ENCODE results near the gene CPNE7. TPM values are rescaled to one million over a fixed set of nuclear protein-coding genes. Genes with fewer than 3 reads are reported as not detected.

Gene CPNE7
- total RNA-seq, 4 donors from 2014 or later, result 0.44 to 1.1 TPM; not detected in 2

GRCh38 chr16:89605186-89605970 lies 29.8 kb downstream of the CPNE7 start:
- no peaks in the 10 kb centered on the region for H3K27me3 ChIP-seq
- DNase-seq, result no peak
- TF ChIP-seq CTCF (IDR thresholded peaks at IDR 0.05) (no peak), POLR2A (IDR thresholded peaks at IDR 0.05) (no peak)
- H3K27ac ChIP-seq, result no peak overlapping the region
- H3K36me3 ChIP-seq, result no peaks in the 10 kb centered on the region
- peaks cover 0 to 9% of the 10 kb centered on the region in 2 donors for H3K4me1 ChIP-seq
- no peaks in the 10 kb centered on the region for H3K9me3 ChIP-seq
- WGBS, 2 donors, result 93 to 96% methylated on average over 12 to 15 of the region's 34 CpGs
- intact Hi-C loops (cut with DNase I), result no loop called here
- no peak overlapping the region for H3K4me3 ChIP-seq (replicated peaks in 1 of 3)

- no peaks in the 10 kb centered on the region for H3K27me3 ChIP-seq
- TF ChIP-seq POLR2A (IDR thresholded peaks at IDR 0.05) (no peak), CTCF (IDR thresholded peaks at IDR 0.05) (no peak)
- intact Hi-C loops (cut with DNase I), result no loop called here
- no peaks in the 10 kb centered on the region for H3K9me3 ChIP-seq
- peaks cover 0 to 9% of the 10 kb centered on the region in 2 donors for H3K4me1 ChIP-seq
- no peaks in the 10 kb centered on the region for H3K36me3 ChIP-seq
- 81 to 93% methylated on average over 5 to 9 of the region's 9 CpGs for WGBS, 2 donors
- no peak overlapping the region for H3K27ac ChIP-seq
- H3K4me3 ChIP-seq (replicated peaks in 1 of 3), result no peak overlapping the region
- DNase-seq, result no peak
These were observed 30.4 kb downstream of the CPNE7 start for GRCh38 chr16:89606006-89606405.

- no peak for TF ChIP-seq POLR2A (IDR thresholded peaks at IDR 0.05)
- TF ChIP-seq CTCF (IDR thresholded peaks at IDR 0.05), result no peak
These were observed 31.9 kb downstream of the CPNE7 start for GRCh38 chr16:89607453-89607852.

GRCh38 chr16:89607937-89608740 lies 32.6 kb downstream of the CPNE7 start:
- no peaks in the 10 kb centered on the region for H3K4me1 ChIP-seq
- no peak for DNase-seq
- no peaks in the 10 kb centered on the region for H3K9me3 ChIP-seq
- intact Hi-C loops (cut with DNase I), result no loop called here
- TF ChIP-seq POLR2A (IDR thresholded peaks at IDR 0.05), result no peak
- TF ChIP-seq CTCF (IDR thresholded peaks at IDR 0.05), result no peak
- no peaks in the 10 kb centered on the region for H3K27me3 ChIP-seq
- WGBS, 2 donors, result 82 to 83% methylated on average over 32 of the region's 32 CpGs
- no peak overlapping the region for H3K4me3 ChIP-seq (replicated peaks in 1 of 3)
- H3K36me3 ChIP-seq, result no peaks in the 10 kb centered on the region
- no peak overlapping the region for H3K27ac ChIP-seq

More at GRCh38 chr16:89607453-89607852, 31.9 kb downstream of the CPNE7 start:
- no peaks in the 10 kb centered on the region for H3K27me3 ChIP-seq
- peaks cover 0 to 4% of the 10 kb centered on the region in 2 donors for H3K4me1 ChIP-seq
- no peak overlapping the region for H3K4me3 ChIP-seq (replicated peaks in 1 of 3)
- no peak overlapping the region for H3K27ac ChIP-seq
- no peaks in the 10 kb centered on the region for H3K36me3 ChIP-seq
- no peaks in the 10 kb centered on the region for H3K9me3 ChIP-seq
- intact Hi-C loops (cut with DNase I), result no loop called here
- 86 to 89% methylated on average over 9 of the region's 9 CpGs for WGBS, 2 donors
- no peak for DNase-seq

GRCh38 chr16:89610108-89610453 lies 34.5 kb downstream of the CPNE7 start:
- no peaks in the 10 kb centered on the region for H3K36me3 ChIP-seq
- no peak overlapping the region for H3K27ac ChIP-seq
- WGBS, 2 donors, result 77 to 80% methylated on average over 1 of the region's 1 CpG
- no peaks in the 10 kb centered on the region for H3K9me3 ChIP-seq
- no peak overlapping the region for H3K4me3 ChIP-seq (replicated peaks in 1 of 3)
- H3K4me1 ChIP-seq, result no peaks in the 10 kb centered on the region
- intact Hi-C loops (cut with DNase I), result no loop called here
- DNase-seq, result no peak
- no peaks in the 10 kb centered on the region for H3K27me3 ChIP-seq
- TF ChIP-seq POLR2A (IDR thresholded peaks at IDR 0.05) (no peak), CTCF (IDR thresholded peaks at IDR 0.05) (no peak)
